Neural progenitor cell (in vitro differentiated cells): ENCODE data around the gene RIPOR3.

ENCODE experiments used
- EZH2 ChIP-seq: fragments of 200-600 bp; sonication (generic); IDR thresholded peaks from 2 replicates; pipeline ENCODE4 v1.6.1; 2017; ENCODE audit warnings: antibody characterized with exemption, mild to moderate bottlenecking, moderate library complexity
- EZH2phosphoT487 ChIP-seq: fragments of 200-600 bp; sonication (generic); IDR thresholded peaks from 2 replicates; pipeline ENCODE4 v1.6.1; 2017; ENCODE audit warnings: antibody characterized with exemption
- TF ChIP-seq, protein P1 (sequence below): fragments of 200-600 bp; sonication (generic); IDR thresholded peaks from 2 replicates; pipeline ENCODE4 v1.5.1; 2017; ENCODE audit warnings: antibody characterized with exemption, mild to moderate bottlenecking

DNA sequence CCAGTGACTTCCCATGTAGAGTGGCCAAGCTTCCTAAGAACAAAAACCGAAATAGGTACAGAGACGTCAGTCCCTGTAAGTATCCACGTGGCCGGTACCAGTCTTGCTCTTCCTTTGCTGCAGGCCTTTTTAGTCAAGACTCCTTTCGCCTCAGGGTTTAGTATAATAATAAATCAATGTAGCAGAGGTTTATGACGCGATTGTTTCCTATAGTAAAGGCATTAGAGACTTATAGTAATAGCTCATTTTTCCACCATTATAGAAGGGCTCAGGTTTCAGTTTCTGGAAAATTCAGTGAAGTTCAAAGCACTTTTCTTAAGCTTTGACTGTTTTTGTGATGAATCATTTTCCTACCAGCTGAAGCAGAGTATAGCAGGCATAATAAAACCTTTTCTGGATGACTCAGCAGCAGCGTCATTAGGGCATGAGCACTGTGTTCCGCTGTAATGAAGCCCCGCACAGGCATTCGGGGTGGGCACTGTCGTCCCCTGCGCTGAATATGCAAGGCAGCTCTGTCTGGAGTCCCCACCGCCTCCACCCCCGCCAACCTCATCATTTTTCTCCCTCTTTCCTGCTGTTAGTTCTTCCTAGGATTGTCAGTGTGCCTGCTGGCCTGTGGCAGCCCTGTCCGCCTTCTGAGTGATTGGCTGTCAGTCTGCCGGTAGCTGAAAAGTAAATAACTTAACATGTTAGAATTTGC, 129.8 kb downstream of the RIPOR3 start:
- TF ChIP-seq, protein P1, sequence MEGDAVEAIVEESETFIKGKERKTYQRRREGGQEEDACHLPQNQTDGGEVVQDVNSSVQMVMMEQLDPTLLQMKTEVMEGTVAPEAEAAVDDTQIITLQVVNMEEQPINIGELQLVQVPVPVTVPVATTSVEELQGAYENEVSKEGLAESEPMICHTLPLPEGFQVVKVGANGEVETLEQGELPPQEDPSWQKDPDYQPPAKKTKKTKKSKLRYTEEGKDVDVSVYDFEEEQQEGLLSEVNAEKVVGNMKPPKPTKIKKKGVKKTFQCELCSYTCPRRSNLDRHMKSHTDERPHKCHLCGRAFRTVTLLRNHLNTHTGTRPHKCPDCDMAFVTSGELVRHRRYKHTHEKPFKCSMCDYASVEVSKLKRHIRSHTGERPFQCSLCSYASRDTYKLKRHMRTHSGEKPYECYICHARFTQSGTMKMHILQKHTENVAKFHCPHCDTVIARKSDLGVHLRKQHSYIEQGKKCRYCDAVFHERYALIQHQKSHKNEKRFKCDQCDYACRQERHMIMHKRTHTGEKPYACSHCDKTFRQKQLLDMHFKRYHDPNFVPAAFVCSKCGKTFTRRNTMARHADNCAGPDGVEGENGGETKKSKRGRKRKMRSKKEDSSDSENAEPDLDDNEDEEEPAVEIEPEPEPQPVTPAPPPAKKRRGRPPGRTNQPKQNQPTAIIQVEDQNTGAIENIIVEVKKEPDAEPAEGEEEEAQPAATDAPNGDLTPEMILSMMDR, result no peak
- TF ChIP-seq EZH2 (no peak), EZH2phosphoT487 (no peak)
